Effector memory CD4-positive, alpha-beta T cell (primary cell): ENCODE results near the gene SLC39A5.
A peak's percentile ranks its signal among the peaks of the same experiment; 100 is the strongest.
"Not testable (repeated sequence)": the region's sequence is repeated elsewhere in the genome, so short reads cannot be mapped to it uniquely, and the experiment has no call there.

Experiments
- DNase-seq, 3 donors: peaks; one replicate each; pipeline ENCODE4 v3.0.0-alpha.2; 2020
- H3K27ac ChIP-seq: 2 replicates; pipeline ENCODE4 v1.7.0; 2013; ENCODE audit warnings: mild to moderate bottlenecking, low read length, moderate library complexity; ENCODE audit not compliant: insufficient read depth, poor library complexity, severe bottlenecking
- H3K27me3 ChIP-seq: replicated peaks from 2 replicates; pipeline ENCODE4 v1.7.0; 2013; ENCODE audit warnings: mild to moderate bottlenecking, low read length; ENCODE audit not compliant: insufficient read depth, control insufficient read depth, poor library complexity, severe bottlenecking
- H3K36me3 ChIP-seq: 2 replicates; pipeline ENCODE4 v1.7.0; 2013; ENCODE audit warnings: mild to moderate bottlenecking, low read length, moderate library complexity; ENCODE audit not compliant: control insufficient read depth, insufficient read depth
- H3K4me1 ChIP-seq: 2 replicates; pipeline ENCODE4 v1.7.0; 2013; ENCODE audit warnings: low read length, mild to moderate bottlenecking; ENCODE audit not compliant: control insufficient read depth, insufficient read depth, poor library complexity, severe bottlenecking
- H3K4me3 ChIP-seq: 2 replicates; pipeline ENCODE4 v1.7.0; 2013; ENCODE audit warnings: low read length, low read depth, mild to moderate bottlenecking; ENCODE audit not compliant: insufficient read depth, poor library complexity, severe bottlenecking
- H3K9me3 ChIP-seq: 2 replicates; pipeline ENCODE4 v1.7.0; 2013; ENCODE audit warnings: mild to moderate bottlenecking, low read length, moderate library complexity; ENCODE audit not compliant: control insufficient read depth

The SLC39A5 gene

DNA sequence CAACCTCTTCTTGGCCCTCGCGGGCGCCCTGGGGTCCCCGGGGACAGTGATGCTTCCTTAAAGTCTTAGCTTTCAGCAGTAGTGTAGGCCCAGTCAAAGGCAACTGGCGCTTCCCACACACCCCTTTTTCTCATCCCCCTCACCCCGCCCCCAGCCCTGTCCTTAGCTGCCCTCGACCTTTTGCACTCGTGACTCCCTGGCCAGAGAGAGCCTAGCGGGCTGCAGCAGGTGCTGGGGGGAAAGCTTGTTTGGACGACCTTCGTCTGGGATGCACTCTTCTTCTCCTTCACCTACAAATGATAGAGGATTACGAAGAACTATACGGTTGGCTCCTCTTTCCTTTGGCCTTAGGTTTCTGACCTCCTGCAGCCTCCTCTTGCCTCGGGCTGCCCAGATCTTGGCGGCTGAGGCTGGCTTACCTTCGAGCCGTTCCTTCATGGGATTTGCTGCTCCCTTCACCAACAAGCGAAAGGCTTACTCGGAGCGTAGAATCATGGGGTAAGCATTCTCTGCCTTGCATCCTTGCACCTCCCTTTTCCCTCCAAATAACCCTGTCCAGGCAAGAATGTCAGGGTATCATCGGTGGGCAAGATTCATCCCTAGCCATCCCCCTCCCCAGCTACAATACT lies 37.7 kb downstream of the SLC39A5 start:
- Histone ChIP-seq H3K4me3 (peak overlapping the region; percentile 92), H3K36me3 (peaks cover 6% of the 10 kb centered on the region), H3K4me1 (peaks cover 10% of the 10 kb centered on the region), H3K27ac (peak overlapping the region; percentile 96), H3K27me3 (no peaks in the 10 kb centered on the region), H3K9me3 (no peaks in the 10 kb centered on the region)
- no peak for DNase-seq

DNA sequence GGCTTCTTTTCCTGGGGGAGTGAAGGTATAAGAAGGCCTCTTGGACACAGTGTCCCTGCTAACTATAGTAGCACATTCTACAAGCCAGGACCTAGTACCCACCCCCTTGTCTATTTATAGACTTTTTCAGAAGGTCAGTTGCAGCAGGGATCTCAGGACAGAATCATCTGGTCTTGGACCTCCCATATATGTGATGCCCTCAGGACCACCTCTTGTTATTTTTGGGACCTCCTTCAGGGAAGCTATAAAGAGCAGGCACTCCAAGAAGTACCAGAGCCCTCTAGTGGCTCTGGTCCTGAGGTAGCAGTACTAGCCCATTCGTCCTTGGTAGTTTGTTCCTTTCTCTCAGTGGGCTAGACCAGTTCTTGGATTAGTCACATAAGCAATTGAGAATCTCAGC lies 41.2 kb downstream of the SLC39A5 start:
- H3K27ac ChIP-seq = no peak overlapping the region
- H3K4me3 ChIP-seq = no peak overlapping the region
- H3K27me3 ChIP-seq = no peaks in the 10 kb centered on the region
- H3K9me3 ChIP-seq = no peaks in the 10 kb centered on the region
- DNase-seq = no peak
- H3K36me3 ChIP-seq = peaks cover 34% of the 10 kb centered on the region
- peaks cover 10% of the 10 kb centered on the region for H3K4me1 ChIP-seq

DNA sequence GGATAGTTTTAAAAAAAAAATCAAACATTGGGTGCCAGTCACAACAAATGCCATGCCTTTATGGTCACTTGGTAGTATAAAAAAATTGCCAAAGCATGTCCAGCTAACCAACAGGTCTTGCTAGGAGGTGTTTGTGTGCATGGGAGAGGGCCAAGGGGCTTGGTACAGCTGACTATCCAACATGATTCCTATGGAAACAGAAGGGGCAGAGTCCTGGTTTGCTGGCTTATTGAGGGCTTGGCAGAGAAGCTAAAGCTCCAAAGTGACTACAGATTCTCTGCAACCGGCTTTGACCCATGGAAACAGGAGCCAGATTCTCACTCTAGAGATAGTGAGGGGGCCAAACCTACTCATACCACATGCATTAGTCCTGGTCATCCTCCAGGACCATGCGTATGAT lies 42.6 kb downstream of the SLC39A5 start:
- peaks cover 38% of the 10 kb centered on the region for H3K36me3 ChIP-seq
- H3K27me3 ChIP-seq = not testable (repeated sequence)

DNA sequence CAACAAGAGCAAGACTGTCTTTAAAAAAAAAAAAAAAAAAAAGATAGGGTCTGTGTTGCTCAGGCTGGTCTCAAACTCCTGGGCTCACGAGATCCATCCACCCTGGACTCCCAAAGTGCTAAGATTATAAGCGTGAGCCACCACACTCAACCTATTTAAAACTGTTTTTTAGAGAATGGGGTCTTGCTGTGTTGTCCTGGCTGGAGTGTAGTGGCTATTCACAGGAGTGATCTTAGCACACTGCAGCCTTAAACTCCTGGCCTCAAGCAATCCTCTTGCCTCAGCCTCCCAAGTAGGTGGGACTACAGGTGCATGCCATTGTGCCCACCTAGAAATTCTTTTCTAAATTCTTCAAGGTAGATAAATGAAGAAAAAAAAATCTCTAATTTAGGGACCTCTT lies 44.4 kb downstream of the SLC39A5 start:
- H3K4me1 ChIP-seq = no peaks in the 10 kb centered on the region
- H3K4me3 ChIP-seq = no peak overlapping the region
- no peak overlapping the region for H3K27ac ChIP-seq
- no peaks in the 10 kb centered on the region for H3K27me3 ChIP-seq
- no peaks in the 10 kb centered on the region for H3K9me3 ChIP-seq
- DNase-seq = no peak
- peaks cover 56% of the 10 kb centered on the region for H3K36me3 ChIP-seq

More for the DNA sequence above, 42.6 kb downstream of the SLC39A5 start:
- H3K9me3 ChIP-seq, H3K4me1 ChIP-seq, H3K4me3 ChIP-seq, DNase-seq, H3K27ac ChIP-seq: not testable (repeated sequence)

DNA sequence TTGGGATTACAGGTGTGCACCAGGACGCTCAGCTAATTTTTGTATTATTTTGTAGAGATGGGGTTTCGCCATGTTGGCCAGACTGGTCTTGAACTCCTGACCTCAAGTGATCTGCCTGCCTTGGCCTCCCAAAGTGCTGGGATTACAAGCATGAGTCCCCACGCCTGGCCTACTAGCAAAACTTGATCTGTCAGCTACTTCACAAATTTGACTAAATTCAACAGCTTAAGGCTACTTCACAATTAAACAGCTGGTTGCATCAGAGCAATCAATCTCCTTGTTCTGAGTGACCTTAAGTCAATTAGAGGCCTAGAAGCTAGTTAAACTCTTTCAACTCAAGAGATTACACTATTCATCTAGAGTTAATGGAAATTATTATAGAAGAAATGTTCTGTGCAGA lies 49.1 kb downstream of the SLC39A5 start:
- no peak overlapping the region for H3K27ac ChIP-seq
- no peaks in the 10 kb centered on the region for H3K9me3 ChIP-seq
- peaks cover 72% of the 10 kb centered on the region for H3K36me3 ChIP-seq

DNA sequence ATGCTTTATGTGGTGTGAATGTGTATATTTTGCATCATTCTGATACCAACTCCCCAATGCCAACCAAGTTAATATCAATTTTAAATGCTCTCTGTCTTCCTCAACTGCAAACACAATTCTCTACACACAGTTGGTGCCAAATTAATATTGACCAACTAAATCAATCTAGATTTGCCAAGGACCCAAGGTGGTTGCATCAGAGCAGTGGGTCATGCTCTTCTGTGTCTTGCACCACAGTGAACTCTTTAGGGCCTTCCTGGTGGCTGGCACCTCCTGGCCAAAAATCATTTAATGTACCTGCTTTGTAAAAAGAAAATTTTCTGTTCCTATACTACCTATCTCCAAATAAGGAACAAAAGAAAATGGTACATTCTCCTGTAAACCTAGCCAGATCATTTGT lies 51.0 kb downstream of the SLC39A5 start:
- no peaks in the 10 kb centered on the region for H3K9me3 ChIP-seq
- no peaks in the 10 kb centered on the region for H3K4me1 ChIP-seq
- no peaks in the 10 kb centered on the region for H3K27me3 ChIP-seq
- no peak overlapping the region for H3K4me3 ChIP-seq
- DNase-seq = no peak
- peaks cover 64% of the 10 kb centered on the region for H3K36me3 ChIP-seq
- H3K27ac ChIP-seq = no peak overlapping the region

More for the DNA sequence above, 49.1 kb downstream of the SLC39A5 start:
- no peaks in the 10 kb centered on the region for H3K4me1 ChIP-seq
- H3K4me3 ChIP-seq = no peak overlapping the region
- no peaks in the 10 kb centered on the region for H3K27me3 ChIP-seq
- no peak for DNase-seq

DNA sequence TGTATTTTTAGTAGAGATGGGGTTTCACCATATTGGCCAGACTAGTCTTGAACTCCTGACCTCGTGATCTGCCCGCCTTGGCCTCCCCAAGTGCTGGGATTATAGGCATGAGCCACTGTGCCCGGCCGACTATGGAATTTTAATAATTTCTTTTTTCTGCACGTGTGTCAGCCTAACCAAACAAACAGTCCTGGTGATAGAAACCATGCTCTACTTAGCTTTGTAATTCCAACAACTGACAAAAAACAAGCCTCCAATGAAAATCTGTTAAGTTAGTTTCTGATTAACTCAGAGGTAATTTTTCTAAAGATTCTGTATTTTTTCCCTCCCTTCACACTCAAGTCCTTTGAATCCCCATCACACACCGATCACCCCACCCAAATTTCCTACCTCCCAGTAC lies 52.2 kb downstream of the SLC39A5 start:
- no peak for DNase-seq
- Histone ChIP-seq H3K4me3 (no peak overlapping the region), H3K9me3 (no peaks in the 10 kb centered on the region), H3K4me1 (no peaks in the 10 kb centered on the region), H3K27me3 (no peaks in the 10 kb centered on the region), H3K36me3 (peaks cover 65% of the 10 kb centered on the region), H3K27ac (no peak overlapping the region)

DNA sequence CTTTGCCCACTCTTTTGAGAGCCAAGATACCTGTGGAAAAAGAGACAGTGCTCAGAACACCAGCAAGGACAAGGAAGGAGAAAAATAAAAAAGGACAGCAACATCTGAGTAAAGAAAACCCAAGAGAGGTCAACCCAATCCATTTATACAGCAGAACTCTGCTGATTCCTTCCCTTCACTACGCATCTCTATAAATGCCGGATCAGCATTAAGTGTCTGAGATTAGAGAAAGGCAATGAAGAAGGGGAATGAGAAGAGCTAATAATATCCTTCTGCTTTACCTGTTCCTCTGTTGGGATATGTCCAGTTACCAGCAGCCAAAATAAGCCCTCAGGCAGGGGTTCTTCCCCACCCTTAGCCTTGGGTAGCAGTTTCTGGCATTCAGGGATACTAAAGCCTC lies 52.7 kb downstream of the SLC39A5 start:
- no peaks in the 10 kb centered on the region for H3K4me1 ChIP-seq
- no peak overlapping the region for H3K27ac ChIP-seq
- no peaks in the 10 kb centered on the region for H3K27me3 ChIP-seq
- no peak for DNase-seq
- no peak overlapping the region for H3K4me3 ChIP-seq
- H3K36me3 ChIP-seq = peaks cover 63% of the 10 kb centered on the region
- no peaks in the 10 kb centered on the region for H3K9me3 ChIP-seq

DNA sequence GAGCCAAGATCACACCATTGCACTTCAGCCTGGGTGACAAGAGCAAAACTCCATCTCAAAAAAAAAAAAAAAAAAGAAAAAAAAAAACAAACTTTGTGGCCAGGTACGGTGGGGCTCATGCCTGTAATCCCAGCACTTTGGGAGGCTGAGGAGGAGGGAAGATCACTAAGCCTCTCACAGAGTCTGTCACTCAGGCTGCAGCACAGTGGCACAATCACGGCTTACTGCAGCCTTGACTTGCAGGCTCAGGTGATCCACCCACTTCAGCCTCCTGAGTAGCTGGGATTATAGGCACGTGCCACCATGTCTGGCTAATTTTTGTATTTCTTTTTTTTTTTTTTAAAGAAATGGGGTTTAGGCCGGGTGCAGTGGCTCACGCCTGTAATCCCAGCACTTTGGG lies 54.4 kb downstream of the SLC39A5 start:
- not testable (repeated sequence) for H3K9me3 ChIP-seq

DNA sequence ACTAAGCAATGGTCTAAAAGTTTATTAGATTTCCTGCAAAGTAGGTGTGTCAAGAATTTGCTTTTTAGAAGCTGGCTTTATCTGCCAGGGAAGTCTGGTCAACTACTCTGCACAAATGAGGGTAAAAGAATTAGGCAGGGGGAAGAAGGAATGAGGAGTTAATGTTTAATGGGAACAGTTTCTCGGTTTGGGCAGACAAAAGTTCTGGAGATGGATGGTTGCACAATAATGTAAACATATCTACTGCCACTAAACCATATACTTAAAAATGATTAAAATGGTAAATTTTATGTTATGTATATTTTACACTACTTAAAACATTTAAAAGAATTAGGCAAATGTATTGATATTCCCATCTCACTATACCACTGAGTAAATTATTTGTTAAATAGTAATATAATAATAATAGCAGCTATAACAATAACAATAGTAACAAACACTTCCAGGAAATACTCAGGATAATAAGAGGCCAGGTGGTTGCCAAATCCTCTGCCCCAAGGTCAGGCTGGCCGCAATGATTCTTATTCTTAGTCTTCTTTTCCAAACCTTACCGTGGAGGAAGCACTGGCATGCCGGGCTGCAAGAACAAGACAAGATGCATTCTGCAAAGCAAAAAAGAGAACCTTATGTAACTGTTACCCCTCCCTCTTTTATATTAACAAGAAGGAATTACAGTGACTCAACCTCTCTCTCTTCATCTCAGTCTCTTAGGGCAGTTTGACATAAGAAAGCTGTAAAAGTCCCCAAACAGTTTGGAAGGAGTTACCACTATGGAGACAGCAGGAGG lies 56.4 kb downstream of the SLC39A5 start:
- H3K4me1 ChIP-seq = peaks cover 4% of the 10 kb centered on the region
- H3K9me3 ChIP-seq = no peaks in the 10 kb centered on the region
- H3K36me3 ChIP-seq = peaks cover 50% of the 10 kb centered on the region
- H3K4me3 ChIP-seq = no peak overlapping the region
- H3K27ac ChIP-seq = no peak overlapping the region
- no peaks in the 10 kb centered on the region for H3K27me3 ChIP-seq
- no peak for DNase-seq

More for the DNA sequence above, 54.4 kb downstream of the SLC39A5 start:
- H3K36me3 ChIP-seq = peaks cover 47% of the 10 kb centered on the region
- DNase-seq, H3K4me1 ChIP-seq, H3K27ac ChIP-seq, H3K27me3 ChIP-seq, H3K4me3 ChIP-seq: not testable (repeated sequence)
